Ramos (cell line): Measurements from ENCODE around the gene TPM1.

Source experiments
- in situ Hi-C: fragments of 300-500 bp; cut with MboI; formaldehyde crosslinking; loops from one replicate; pipeline ENCODE4 v1.14.3; 2022; ENCODE audit warnings: low sequenced_read_pairs; ENCODE audit not compliant: unreplicated experiment

TPM1 gene

GRCh38 chr15:63052077-63052841 is 9.7 kb downstream of the TPM1 start:
- in situ Hi-C loops = loop anchor here (10.0 kb wide), 1 partner anchor 353 kb away; no protein-coding TSS in a partner anchor

GRCh38 chr15:63052961-63053698 is 10.6 kb downstream of the TPM1 start:
- in situ Hi-C loops = loop anchor here (10.0 kb wide), 1 partner anchor 352 kb away; no protein-coding TSS in a partner anchor

- in situ Hi-C loops = loop anchor here (10.0 kb wide), 1 partner anchor 351 kb away; no protein-coding TSS in a partner anchor
These were observed 11.7 kb downstream of the TPM1 start for GRCh38 chr15:63054281-63054683.

- in situ Hi-C loops = loop anchor here (10.0 kb wide), 1 partner anchor 350 kb away; no protein-coding TSS in a partner anchor
These were observed 12.4 kb downstream of the TPM1 start for GRCh38 chr15:63054985-63055384.

GRCh38 chr15:63056829-63057228 is 14.3 kb downstream of the TPM1 start:
- in situ Hi-C loops = loop anchor here (10.0 kb wide), 1 partner anchor 348 kb away; no protein-coding TSS in a partner anchor

- in situ Hi-C loops = loop anchor here (10.0 kb wide), 1 partner anchor 347 kb away; no protein-coding TSS in a partner anchor
These were observed 15.2 kb downstream of the TPM1 start for GRCh38 chr15:63057468-63058345.

GRCh38 chr15:63059075-63059474 is 16.5 kb downstream of the TPM1 start:
- in situ Hi-C loops = loop anchor here (10.0 kb wide), 1 partner anchor 346 kb away; no protein-coding TSS in a partner anchor

- in situ Hi-C loops = loop anchor here (10.0 kb wide), 1 partner anchor 345 kb away; no protein-coding TSS in a partner anchor
These were observed 17.1 kb downstream of the TPM1 start for GRCh38 chr15:63059573-63060216.

GRCh38 chr15:63060699-63061098 is 18.2 kb downstream of the TPM1 start:
- in situ Hi-C loops = no loop called here

GRCh38 chr15:63061975-63062374 is 19.4 kb downstream of the TPM1 start:
- in situ Hi-C loops = no loop called here

GRCh38 chr15:63063164-63063756 is 20.7 kb downstream of the TPM1 start:
- in situ Hi-C loops = no loop called here

GRCh38 chr15:63063877-63064409 is 21.4 kb downstream of the TPM1 start:
- in situ Hi-C loops = no loop called here

- in situ Hi-C loops = no loop called here
These were observed 23.0 kb downstream of the TPM1 start for GRCh38 chr15:63065262-63066221.

- in situ Hi-C loops = no loop called here
These were observed 23.7 kb downstream of the TPM1 start for GRCh38 chr15:63066272-63066671.

- in situ Hi-C loops = no loop called here
These were observed 24.8 kb downstream of the TPM1 start for GRCh38 chr15:63067306-63067705.

GRCh38 chr15:63067976-63068743 is 25.6 kb downstream of the TPM1 start:
- in situ Hi-C loops = no loop called here

- in situ Hi-C loops = no loop called here
These were observed 27.1 kb downstream of the TPM1 start for GRCh38 chr15:63069616-63070090.
